Stimulated activated CD4-positive, alpha-beta T cell treated with anti-CD3 and anti-CD28 coated beads, Interleukin-1b, Interleukin-23, amount 100 ng/mL, for 4 hours (primary cell): Measurements from ENCODE around the gene POP5.

ENCODE experiments used
- DNase-seq, 2 donors: peaks; one replicate each; pipeline ENCODE4 v3.0.0-alpha.2; 2020; ENCODE audit warnings: low read depth in 2 of 2

The POP5 gene

GRCh38 chr12:120590741-120591407 lies 9.7 kb upstream of the POP5 start:
- no peak for DNase-seq

GRCh38 chr12:120588948-120589930 lies 8.0 kb upstream of the POP5 start:
- no peak for DNase-seq

- no peak for DNase-seq
Measured at GRCh38 chr12:120588371-120588770, 7.2 kb upstream of the POP5 start.

- no peak for DNase-seq
Measured at GRCh38 chr12:120586860-120587259, 5.7 kb upstream of the POP5 start.

- no peak for DNase-seq
Measured at GRCh38 chr12:120586206-120586605, 5.0 kb upstream of the POP5 start.

GRCh38 chr12:120584343-120585149 lies 3.3 kb upstream of the POP5 start:
- DNase-seq = peak; percentile 44 to 53

- DNase-seq = peak; percentile 79 to 82
Measured at GRCh38 chr12:120583478-120584030, 2.4 kb upstream of the POP5 start.

GRCh38 chr12:120581998-120582397 lies 796 bp upstream of the POP5 start:
- no peak for DNase-seq

- DNase-seq = no peak
Measured at GRCh38 chr12:120579179-120579578, 2.0 kb downstream of the POP5 start.

GRCh38 chr12:120574106-120574505 lies 7.1 kb downstream of the POP5 start:
- no peak for DNase-seq

- no peak for DNase-seq
Measured at GRCh38 chr12:120573560-120573959, 7.6 kb downstream of the POP5 start.

GRCh38 chr12:120571299-120571698 lies 9.9 kb downstream of the POP5 start:
- DNase-seq = no peak

GRCh38 chr12:120563495-120563894 lies 17.7 kb downstream of the POP5 start:
- no peak for DNase-seq

- no peak for DNase-seq
Measured at GRCh38 chr12:120562906-120563305, 18.3 kb downstream of the POP5 start.

GRCh38 chr12:120557589-120557988 lies 23.6 kb downstream of the POP5 start:
- DNase-seq = no peak

- no peak for DNase-seq
Measured at GRCh38 chr12:120554678-120555077, 26.5 kb downstream of the POP5 start.

GRCh38 chr12:120546050-120546386 lies 35.2 kb downstream of the POP5 start:
- DNase-seq = no peak

- no peak for DNase-seq
Measured at GRCh38 chr12:120544691-120545090, 36.5 kb downstream of the POP5 start.

GRCh38 chr12:120542166-120542565 lies 39.0 kb downstream of the POP5 start:
- no peak for DNase-seq

- no peak for DNase-seq
Measured at GRCh38 chr12:120540445-120540844, 40.8 kb downstream of the POP5 start.

GRCh38 chr12:120539303-120539702 lies 41.9 kb downstream of the POP5 start:
- no peak for DNase-seq
